Measurements from ENCODE around the gene SDSL.

GRCh38 chr12:113390064-113391043, 31.8 kb upstream of the SDSL start:
- TF ChIP-seq ELK1 (IDR thresholded peaks at IDR 0.05; ENCODE audit: low read depth, low read length) (no peak), RELA (IDR thresholded peaks at IDR 0.05; ENCODE audit: borderline replicate concordance, partially characterized antibody) (no peak), HDAC6 (IDR thresholded peaks at IDR 0.05; ENCODE audit: unreplicated experiment) (no peak), BHLHE40 (IDR thresholded peaks at IDR 0.05; ENCODE audit: borderline replicate concordance in 1 of 2, low read depth in 2 of 2, low read length in 1 of 2) (no peak), CEBPZ (IDR thresholded peaks at IDR 0.05; ENCODE audit: low read depth, low read length) (no peak), ATF2 (IDR thresholded peaks at IDR 0.05; ENCODE audit: low read length) (no peak), EP300 (IDR thresholded peaks at IDR 0.05; ENCODE audit: borderline replicate concordance in 1 of 2, control insufficient read depth in 1 of 2, low read depth in 2 of 2, low read length in 2 of 2) (no peak)
